Osteoblast (primary cell): ENCODE data around the gene DUSP9. TPM values are rescaled to one million over a fixed set of nuclear protein-coding genes. Genes with fewer than 3 reads are reported as not detected.
A peak's percentile ranks its signal among the peaks of the same experiment; 100 is the strongest.

Experiments used
- DNase-seq: peaks from one replicate; pipeline ENCODE4 v3.0.0; 2011; ENCODE audit warnings: low spot score, mixed read lengths; ENCODE audit not compliant: insufficient read length; ENCODE audit errors: missing footprints
- H2AFZ ChIP-seq: 2 replicates; pipeline ENCODE4 v1.6.0; 2011; ENCODE audit warnings: mild to moderate bottlenecking, low read length
- H3K27ac ChIP-seq: 2 replicates; pipeline ENCODE4 v1.5.1; 2011; ENCODE audit warnings: mild to moderate bottlenecking, low read depth, low read length, moderate library complexity
- H3K27me3 ChIP-seq: 2 replicates; pipeline ENCODE4 v1.6.0; 2012; ENCODE audit warnings: mild to moderate bottlenecking, control low read depth, inconsistent platforms, low read length, moderate library complexity; ENCODE audit not compliant: insufficient read depth
- H3K36me3 ChIP-seq: 2 replicates; pipeline ENCODE4 v1.5.1; 2011; ENCODE audit warnings: mild to moderate bottlenecking, low read length, control low read depth, moderate library complexity; ENCODE audit not compliant: insufficient read depth
- H3K4me1 ChIP-seq: 2 replicates; pipeline ENCODE4 v1.5.1; 2011; ENCODE audit warnings: mild to moderate bottlenecking, low read length, control low read depth, moderate library complexity; ENCODE audit not compliant: insufficient read depth
- H3K4me2 ChIP-seq: 2 replicates; pipeline ENCODE4 v1.6.0; 2011; ENCODE audit warnings: mild to moderate bottlenecking, low read length; ENCODE audit not compliant: insufficient read depth
- H3K4me3 ChIP-seq: fragments of 200-600 bp; sonication (generic); 3 replicates; pipeline ENCODE4 v1.5.1; 2012; ENCODE audit warnings: mild to moderate bottlenecking, low read length, inconsistent platforms; ENCODE audit not compliant: insufficient read depth
- H3K79me2 ChIP-seq: 2 replicates; pipeline ENCODE4 v1.6.0; 2012; ENCODE audit warnings: mild to moderate bottlenecking, low read length, control low read depth, inconsistent platforms; ENCODE audit not compliant: insufficient read depth
- H3K9me3 ChIP-seq: 2 replicates; pipeline ENCODE4 v1.5.1; 2011; ENCODE audit warnings: low read depth, low read length, control low read depth
- H4K20me1 ChIP-seq: 2 replicates; pipeline ENCODE4 v1.6.0; 2012; ENCODE audit warnings: mild to moderate bottlenecking, low read length, control low read depth; ENCODE audit not compliant: insufficient read depth
- CTCF ChIP-seq: IDR thresholded peaks from 2 replicates; pipeline ENCODE4 v1.5.1; 2011; ENCODE audit warnings: mild to moderate bottlenecking, low read depth, low read length, moderate library complexity; ENCODE audit errors: extremely low read depth
- total RNA-seq: library from RNA; depleted of rRNA; stranded (reverse); fragments of >200 nt; gene quantifications from 2 replicates; pipeline ENCODE4 v1.2.3, GENCODE V29; 2012

Gene DUSP9
- total RNA-seq, 1 donor = under 0.01 TPM

DNA sequence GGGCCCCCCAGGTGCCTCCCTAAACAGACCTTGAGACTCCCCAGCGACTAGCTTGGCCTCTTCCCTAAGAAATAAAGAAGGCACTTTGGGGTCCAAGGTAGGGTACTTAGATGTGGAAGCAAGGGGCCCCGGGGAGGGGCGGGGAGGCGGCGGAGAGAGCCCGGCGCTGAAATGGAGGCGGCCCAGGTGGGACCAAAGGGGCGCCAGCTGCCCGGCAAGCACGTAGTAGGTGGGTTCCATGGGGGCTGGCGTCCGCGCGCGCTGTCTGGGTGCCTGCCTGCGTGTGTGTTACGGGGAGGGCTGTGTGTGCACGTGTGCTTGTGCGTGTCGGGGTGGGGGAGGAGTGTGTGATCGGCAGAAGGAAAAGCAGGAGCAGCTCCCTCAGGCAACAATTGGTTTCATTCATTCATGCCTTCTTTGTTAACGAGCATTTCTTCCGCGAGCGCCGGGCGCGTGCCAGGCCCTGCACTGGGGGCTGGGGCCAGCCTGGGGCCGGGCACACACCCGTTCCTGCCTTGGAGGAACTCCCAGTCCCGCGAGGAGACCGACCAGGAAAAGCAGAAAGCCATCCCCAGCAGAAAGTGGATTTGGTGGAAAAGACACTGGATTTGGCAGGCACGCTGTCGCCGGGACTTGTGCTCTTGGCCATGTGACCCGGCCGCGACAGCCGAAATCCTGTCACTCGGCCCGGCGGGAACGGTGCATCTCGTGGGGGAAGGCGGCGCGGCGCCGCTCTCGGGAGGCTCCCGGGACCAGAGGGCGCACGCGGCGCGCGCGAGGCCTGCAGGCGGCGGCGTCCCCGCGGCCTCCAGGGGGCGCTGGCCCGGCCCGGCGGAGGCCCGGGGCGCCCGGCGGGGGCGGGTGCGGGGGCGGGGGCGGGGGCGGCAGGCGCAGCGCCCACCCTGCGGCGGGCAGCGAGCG is 3.3 kb upstream of the DUSP9 start:
- Histone ChIP-seq H3K4me1 (no peaks in the 10 kb centered on the region), H3K27ac (no peak overlapping the region), H3K79me2 (no peaks in the 10 kb centered on the region), H3K27me3 (peaks cover 38% of the 10 kb centered on the region), H4K20me1 (no peaks in the 10 kb centered on the region), H3K4me2 (no peak overlapping the region), H3K9me3 (no peaks in the 10 kb centered on the region), H3K4me3 (no peak overlapping the region), H3K36me3 (no peaks in the 10 kb centered on the region), H2AFZ (no peak overlapping the region)
- TF ChIP-seq CTCF = no peak
- DNase-seq = peak; percentile 94

DNA sequence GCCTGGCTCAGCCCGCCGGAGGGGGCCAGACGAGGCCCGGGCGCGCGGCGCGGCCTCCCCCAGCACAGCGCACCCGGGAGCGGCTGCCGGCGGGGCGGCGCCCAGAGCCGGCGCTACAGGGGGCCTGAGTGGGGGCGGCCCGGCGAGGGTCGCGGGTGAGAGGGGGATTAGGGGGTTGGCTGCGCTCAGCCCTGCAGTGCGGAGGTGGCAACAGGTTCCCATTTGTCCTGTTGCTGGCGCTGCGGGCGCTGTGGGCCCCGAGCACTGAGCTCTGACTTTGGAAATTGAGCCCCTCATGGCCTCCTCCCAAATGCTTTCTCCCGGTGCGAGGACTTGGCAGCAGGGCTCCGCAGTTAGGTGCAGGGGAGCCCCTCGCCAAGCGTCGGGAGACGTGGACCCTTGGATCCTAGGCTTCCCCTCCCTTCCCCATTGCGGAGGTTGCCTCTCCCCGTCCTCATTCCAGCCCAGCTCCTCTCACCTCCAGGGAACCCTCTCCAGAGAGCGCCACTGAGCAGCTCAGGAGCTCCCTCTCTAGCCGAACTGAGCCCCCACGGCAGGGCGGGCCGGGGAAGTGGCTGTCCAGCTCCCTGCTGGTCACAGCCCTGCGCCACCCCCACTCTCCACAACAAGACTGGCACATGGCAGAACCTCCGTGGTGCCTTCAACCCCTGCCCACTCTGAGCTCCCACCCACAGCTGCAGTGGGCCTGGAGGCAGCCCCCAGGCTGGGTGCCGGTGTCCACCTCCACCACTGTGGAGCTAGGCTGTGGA is 2.5 kb upstream of the DUSP9 start:
- H3K79me2 ChIP-seq = no peaks in the 10 kb centered on the region
- no peak overlapping the region for H3K27ac ChIP-seq
- H3K4me3 ChIP-seq = no peak overlapping the region
- no peak overlapping the region for H3K4me2 ChIP-seq
- no peak overlapping the region for H2AFZ ChIP-seq
- H3K27me3 ChIP-seq = peaks cover 38% of the 10 kb centered on the region
- H3K9me3 ChIP-seq = no peaks in the 10 kb centered on the region
- peak; percentile 89 for DNase-seq
- no peaks in the 10 kb centered on the region for H4K20me1 ChIP-seq
- TF ChIP-seq CTCF = no peak
- no peaks in the 10 kb centered on the region for H3K36me3 ChIP-seq
- H3K4me1 ChIP-seq = no peaks in the 10 kb centered on the region

DNA sequence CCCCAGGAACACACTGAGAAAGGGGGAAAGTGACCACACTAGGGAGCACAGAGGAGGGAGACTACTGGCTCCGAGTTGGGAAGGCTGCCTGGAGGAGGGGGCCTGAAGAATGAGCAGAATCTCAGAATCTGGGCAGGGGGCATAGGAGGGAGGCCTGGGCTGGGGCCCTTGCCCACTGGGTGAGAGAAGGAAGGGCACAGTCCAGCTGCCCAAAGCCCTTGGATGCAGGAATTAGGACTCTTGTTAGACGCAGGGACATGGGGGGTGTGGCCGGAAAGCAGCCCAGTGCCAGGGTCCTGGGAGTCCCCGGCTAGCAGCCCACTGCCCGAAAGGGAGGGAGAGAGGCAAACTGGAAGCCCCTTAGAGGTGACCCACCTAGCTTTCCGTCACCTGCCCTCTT is 1.9 kb upstream of the DUSP9 start:
- H4K20me1 ChIP-seq = no peaks in the 10 kb centered on the region
- H3K79me2 ChIP-seq = no peaks in the 10 kb centered on the region
- no peaks in the 10 kb centered on the region for H3K9me3 ChIP-seq
- no peak overlapping the region for H3K4me2 ChIP-seq
- no peaks in the 10 kb centered on the region for H3K36me3 ChIP-seq
- H3K4me3 ChIP-seq = no peak overlapping the region
- no peak overlapping the region for H3K27ac ChIP-seq
- peaks cover 38% of the 10 kb centered on the region for H3K27me3 ChIP-seq
- no peak overlapping the region for H2AFZ ChIP-seq
- DNase-seq = peak; percentile 88
- no peaks in the 10 kb centered on the region for H3K4me1 ChIP-seq
- no peak for TF ChIP-seq CTCF
